C4-2B (cell line): Measurements from ENCODE around the gene ANKRD63.

ENCODE experiments used
- H3K27ac ChIP-seq: fragments of 450-650 bp; 2 replicates; pipeline ENCODE4 v1.5.1; 2017
- CTCF ChIP-seq: fragments of 450-650 bp; conservative IDR thresholded peaks from 2 replicates; pipeline ENCODE4 v1.5.1; 2017; ENCODE audit warnings: mild to moderate bottlenecking
- ZFX ChIP-seq: fragments of 450-650 bp; IDR thresholded peaks from 2 replicates; pipeline ENCODE4 v1.6.1; 2017

The ANKRD63 gene

GRCh38 chr15:40248006-40248783 is 34.7 kb downstream of the ANKRD63 start:
- TF ChIP-seq ZFX (no peak), CTCF (no peak)
- no peak overlapping the region for H3K27ac ChIP-seq

- H3K27ac ChIP-seq, result no peak overlapping the region
- TF ChIP-seq ZFX, result no peak
- no peak for TF ChIP-seq CTCF
Observed at GRCh38 chr15:40247406-40247971, 35.4 kb downstream of the ANKRD63 start.

- TF ChIP-seq ZFX (no peak), CTCF (no peak)
- no peak overlapping the region for H3K27ac ChIP-seq
Observed at GRCh38 chr15:40246496-40247280, 36.2 kb downstream of the ANKRD63 start.

GRCh38 chr15:40245666-40246450 is 37.0 kb downstream of the ANKRD63 start:
- H3K27ac ChIP-seq, result peak overlapping the region; percentile 58
- TF ChIP-seq CTCF (no peak), ZFX (no peak)

GRCh38 chr15:40244961-40245523 is 37.8 kb downstream of the ANKRD63 start:
- TF ChIP-seq ZFX (no peak), CTCF (no peak)
- H3K27ac ChIP-seq, result peak overlapping the region; percentile 58

- no peak overlapping the region for H3K27ac ChIP-seq
- TF ChIP-seq ZFX, result no peak
- no peak for TF ChIP-seq CTCF
Observed at GRCh38 chr15:40243126-40243810, 39.6 kb downstream of the ANKRD63 start.
